OCI-LY7 (cell line): ENCODE results near the gene PDCD1. TPM values are rescaled to one million over a fixed set of nuclear protein-coding genes. Genes with fewer than 3 reads are reported as not detected.

Source experiments
- BruUV-seq: library from RNA; stranded (reverse); fragments of 400-500 nt; replicated peaks from 2 replicates; lab custom pipeline; 2021; lab: Mats Ljungman, UMichigan
- CTCF ChIA-PET: fragments of 300-600 bp; sonication (Branson Sonifier 250); formaldehyde crosslinking; loops from one replicate; lab custom pipeline; 2022; ENCODE audit warnings: antibody characterized with exemption; ENCODE audit not compliant: unreplicated experiment; lab: Charles Lee
- POLR2A ChIA-PET: fragments of 300-600 bp; sonication (Branson Sonifier 250); formaldehyde crosslinking; loops from one replicate; lab custom pipeline; 2022; ENCODE audit warnings: antibody characterized with exemption; lab: Charles Lee
- DNase-seq: peaks from one replicate; pipeline ENCODE4 v3.0.0-alpha.2; 2015; ENCODE audit warnings: low spot score
- H2AFZ ChIP-seq: fragments of 200-600 bp; sonication (generic), shearing (Covaris generic); 2 replicates; pipeline ENCODE4 v1.6.1; 2014; ENCODE audit warnings: mild to moderate bottlenecking, antibody characterized with exemption, low read length, moderate library complexity
- H3K27ac ChIP-seq: fragments of 200-600 bp; sonication (generic); 2 replicates; pipeline ENCODE4 v1.5.1; 2014; ENCODE audit warnings: mixed run types, low read depth, mild to moderate bottlenecking, moderate library complexity, low read length, inconsistent platforms; ENCODE audit not compliant: poor library complexity, severe bottlenecking
- H3K36me3 ChIP-seq: fragments of 200-600 bp; sonication (generic); 2 replicates; pipeline ENCODE4 v1.6.1; 2014; ENCODE audit warnings: mild to moderate bottlenecking, antibody characterized with exemption, low read length, moderate library complexity, mixed read lengths; ENCODE audit not compliant: insufficient read depth
- H3K4me1 ChIP-seq: fragments of 200-600 bp; sonication (generic); 2 replicates; pipeline ENCODE4 v1.5.1; 2014; ENCODE audit warnings: mild to moderate bottlenecking, low read length; ENCODE audit not compliant: insufficient read depth, poor library complexity, severe bottlenecking
- H3K4me2 ChIP-seq: fragments of 200-600 bp; sonication (generic); 2 replicates; pipeline ENCODE4 v1.6.1; 2014; ENCODE audit warnings: mild to moderate bottlenecking, low read length
- H3K4me3 ChIP-seq: fragments of 200-600 bp; sonication (generic); 2 replicates; pipeline ENCODE4 v1.5.1; 2014; ENCODE audit warnings: mild to moderate bottlenecking, low read depth, low read length; ENCODE audit not compliant: poor library complexity, severe bottlenecking
- H3K79me2 ChIP-seq: fragments of 200-600 bp; sonication (generic); 2 replicates; pipeline ENCODE4 v1.6.1; 2016; ENCODE audit warnings: low read depth, mild to moderate bottlenecking, low read length, moderate library complexity, mixed read lengths; ENCODE audit not compliant: insufficient read depth
- H3K9me2 ChIP-seq: fragments of 200-600 bp; sonication (generic); 2 replicates; pipeline ENCODE4 v1.6.1; 2016; ENCODE audit warnings: mild to moderate bottlenecking, low read length, mixed read lengths; ENCODE audit not compliant: insufficient read depth
- H3K9me3 ChIP-seq: fragments of 200-600 bp; sonication (generic); 2 replicates; pipeline ENCODE4 v1.6.1; 2014; ENCODE audit warnings: mild to moderate bottlenecking, mixed run types, low read length, mixed read lengths
- H4K20me1 ChIP-seq: fragments of 200-600 bp; sonication (generic); 2 replicates; pipeline ENCODE4 v1.6.1; 2014; ENCODE audit warnings: mild to moderate bottlenecking, antibody characterized with exemption, low read length, moderate library complexity, mixed read lengths; ENCODE audit not compliant: insufficient read depth
- EZH2phosphoT487 ChIP-seq: fragments of 200-600 bp; sonication (generic); IDR thresholded peaks from 2 replicates; pipeline ENCODE4 v1.6.1; 2018; ENCODE audit warnings: low read depth, borderline replicate concordance, mild to moderate bottlenecking, mixed run types, antibody characterized with exemption, low read length, moderate library complexity, mixed read lengths
- intact Hi-C: fragments of 100-400 bp; cut with micrococcal nuclease; formaldehyde crosslinking; loops from one replicate; pipeline ENCODE4 v1.10.0; 2022; ENCODE audit not compliant: unreplicated experiment
- total RNA-seq, 2 experiments: library from RNA; depleted of rRNA in 1 of 2; stranded (reverse); fragments of >200 nt in 1 of 2; shearing (Covaris generic) in 1 of 2; gene quantifications; 2 replicates each; pipeline ENCODE4 v1.2.3, GENCODE V29; 2014 to 2022
- TF ChIP-seq, protein P1 (sequence below): fragments of 200-600 bp; sonication (generic); conservative IDR thresholded peaks from 2 replicates; pipeline ENCODE4 v1.5.1; 2014; ENCODE audit warnings: mild to moderate bottlenecking, antibody characterized with exemption, low read length, moderate library complexity, mixed read lengths

Gene PDCD1
- total RNA-seq, 2 experiments from 2014 or later: not detected

- ChIA-PET POLR2A (no interaction called here), CTCF (no interaction called here)
- no peak overlapping the region for H2AFZ ChIP-seq
- no peak overlapping the region for H3K4me3 ChIP-seq
- no peaks in the 10 kb centered on the region for H3K4me1 ChIP-seq
- no peak overlapping the region for H3K27ac ChIP-seq
- BruUV-seq: no TSS peak
- no peaks in the 10 kb centered on the region for H3K79me2 ChIP-seq
- no peak for DNase-seq
- H3K36me3 ChIP-seq: no peaks in the 10 kb centered on the region
- H3K9me2 ChIP-seq: no peaks in the 10 kb centered on the region
- no peak for TF ChIP-seq EZH2phosphoT487
- TF ChIP-seq, protein P1, sequence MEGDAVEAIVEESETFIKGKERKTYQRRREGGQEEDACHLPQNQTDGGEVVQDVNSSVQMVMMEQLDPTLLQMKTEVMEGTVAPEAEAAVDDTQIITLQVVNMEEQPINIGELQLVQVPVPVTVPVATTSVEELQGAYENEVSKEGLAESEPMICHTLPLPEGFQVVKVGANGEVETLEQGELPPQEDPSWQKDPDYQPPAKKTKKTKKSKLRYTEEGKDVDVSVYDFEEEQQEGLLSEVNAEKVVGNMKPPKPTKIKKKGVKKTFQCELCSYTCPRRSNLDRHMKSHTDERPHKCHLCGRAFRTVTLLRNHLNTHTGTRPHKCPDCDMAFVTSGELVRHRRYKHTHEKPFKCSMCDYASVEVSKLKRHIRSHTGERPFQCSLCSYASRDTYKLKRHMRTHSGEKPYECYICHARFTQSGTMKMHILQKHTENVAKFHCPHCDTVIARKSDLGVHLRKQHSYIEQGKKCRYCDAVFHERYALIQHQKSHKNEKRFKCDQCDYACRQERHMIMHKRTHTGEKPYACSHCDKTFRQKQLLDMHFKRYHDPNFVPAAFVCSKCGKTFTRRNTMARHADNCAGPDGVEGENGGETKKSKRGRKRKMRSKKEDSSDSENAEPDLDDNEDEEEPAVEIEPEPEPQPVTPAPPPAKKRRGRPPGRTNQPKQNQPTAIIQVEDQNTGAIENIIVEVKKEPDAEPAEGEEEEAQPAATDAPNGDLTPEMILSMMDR: no peak
- H3K4me2 ChIP-seq: no peak overlapping the region
- no peaks in the 10 kb centered on the region for H4K20me1 ChIP-seq
- intact Hi-C loops: no loop called here
- H3K9me3 ChIP-seq: no peaks in the 10 kb centered on the region
These were observed 5.6 kb downstream of the PDCD1 start for GRCh38 chr2:241852981-241853631.

DNA sequence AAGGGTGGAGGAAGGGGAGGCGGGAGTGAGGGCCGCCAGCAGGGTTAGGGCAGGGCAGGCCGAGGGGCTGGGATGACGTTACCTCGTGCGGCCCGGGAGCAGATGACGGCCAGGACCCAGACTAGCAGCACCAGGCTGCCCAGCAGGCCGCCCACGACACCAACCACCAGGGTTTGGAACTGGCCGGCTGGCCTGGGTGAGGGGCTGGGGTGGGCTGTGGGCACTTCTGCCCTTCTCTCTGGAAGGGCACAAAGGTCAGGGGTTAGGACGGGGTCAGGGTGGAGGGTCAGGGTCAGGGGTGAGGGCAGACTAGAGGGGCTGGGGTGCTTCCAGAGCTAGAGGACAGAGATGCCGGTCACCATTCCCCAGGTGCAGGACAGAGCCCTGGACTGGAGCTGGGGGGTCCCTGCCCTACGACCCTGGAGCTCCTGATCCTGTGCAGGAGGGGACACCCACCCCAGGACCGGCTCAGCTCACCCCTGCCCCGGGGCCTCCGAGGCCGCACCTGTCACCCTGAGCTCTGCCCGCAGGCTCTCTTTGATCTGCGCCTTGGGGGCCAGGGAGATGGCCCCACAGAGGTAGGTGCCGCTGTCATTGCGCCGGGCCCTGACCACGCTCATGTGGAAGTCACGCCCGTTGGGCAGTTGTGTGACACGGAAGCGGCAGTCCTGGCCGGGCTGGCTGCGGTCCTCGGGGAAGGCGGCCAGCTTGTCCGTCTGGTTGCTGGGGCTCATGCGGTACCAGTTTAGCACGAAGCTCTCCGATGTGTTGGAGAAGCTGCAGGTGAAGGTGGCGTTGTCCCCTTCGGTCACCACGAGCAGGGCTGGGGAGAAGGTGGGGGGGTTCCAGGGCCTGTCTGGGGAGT, 6.3 kb downstream of the PDCD1 start:
- no peaks in the 10 kb centered on the region for H3K9me3 ChIP-seq
- no peaks in the 10 kb centered on the region for H3K79me2 ChIP-seq
- H3K27ac ChIP-seq: no peak overlapping the region
- no peaks in the 10 kb centered on the region for H3K4me1 ChIP-seq
- no TSS peak for BruUV-seq
- TF ChIP-seq, protein P1: no peak
- no peak for TF ChIP-seq EZH2phosphoT487
- no peak overlapping the region for H2AFZ ChIP-seq
- H3K36me3 ChIP-seq: no peaks in the 10 kb centered on the region
- H3K9me2 ChIP-seq: no peaks in the 10 kb centered on the region
- H4K20me1 ChIP-seq: no peaks in the 10 kb centered on the region
- intact Hi-C loops: no loop called here
- ChIA-PET CTCF (no interaction called here), POLR2A (no interaction called here)
- no peak for DNase-seq
- H3K4me3 ChIP-seq: no peak overlapping the region
- H3K4me2 ChIP-seq: no peak overlapping the region
